Panc1 (cell line): ENCODE measurements around the gene STK32C. TPM values are rescaled to one million over a fixed set of nuclear protein-coding genes. Genes with fewer than 3 reads are reported as not detected.

Experiments
- ATAC-seq: fragments of 200-7000 bp; cut with Tn5 transposase; 2 replicates; pipeline ENCODE4 v1.9.1; 2020; ENCODE audit warnings: mild to moderate bottlenecking, moderate library complexity
- BruUV-seq: library from RNA; stranded (reverse); fragments of 400-500 nt; replicated peaks from 2 replicates; lab custom pipeline; 2021; lab: Mats Ljungman, UMichigan
- CTCF ChIA-PET: fragments of 300-600 bp; sonication (Branson Sonifier 250); formaldehyde crosslinking; loops from one replicate; lab custom pipeline; 2022; ENCODE audit warnings: antibody characterized with exemption; lab: Charles Lee
- POLR2A ChIA-PET: fragments of 300-600 bp; sonication (Branson Sonifier 250); formaldehyde crosslinking; loops from one replicate; lab custom pipeline; 2022; ENCODE audit warnings: antibody characterized with exemption; lab: Charles Lee
- DNase-seq: peaks from one replicate; pipeline ENCODE4 v3.0.0-alpha.2; 2010; ENCODE audit warnings: low read depth, low spot score
- H3K27ac ChIP-seq: 2 replicates; pipeline ENCODE4 v1.5.1; 2011; ENCODE audit warnings: mild to moderate bottlenecking, low read length, inconsistent platforms
- H3K27me3 ChIP-seq: fragments of 200-500 bp; sonication (Bioruptor generic); 2 replicates; pipeline ENCODE4 v1.6.0; 2014; ENCODE audit warnings: low read length, inconsistent platforms; ENCODE audit not compliant: control insufficient read depth, insufficient read depth
- H3K36me3 ChIP-seq: fragments of 200-500 bp; sonication (Bioruptor generic); 2 replicates; pipeline ENCODE4 v1.5.1; 2014; ENCODE audit warnings: inconsistent platforms, mild to moderate bottlenecking, low read length, moderate library complexity; ENCODE audit not compliant: control insufficient read depth, insufficient read depth
- H3K4me1 ChIP-seq: 2 replicates; pipeline ENCODE4 v1.5.1; 2011; ENCODE audit warnings: inconsistent platforms, mild to moderate bottlenecking, low read length, moderate library complexity; ENCODE audit not compliant: control insufficient read depth, insufficient read depth
- H3K4me3 ChIP-seq, 2 experiments: 2 replicates each; pipeline ENCODE4 v1.5.1; 2011 to 2012; ENCODE audit warnings: low read depth in 2 of 2, low read length in 2 of 2, mild to moderate bottlenecking in 2 of 2, inconsistent platforms in 1 of 2, moderate library complexity in 1 of 2
- H3K9me3 ChIP-seq: fragments of 200-500 bp; sonication (Bioruptor generic); 2 replicates; pipeline ENCODE4 v1.5.1; 2014; ENCODE audit warnings: low read depth, mild to moderate bottlenecking, inconsistent platforms, low read length, moderate library complexity; ENCODE audit not compliant: control insufficient read depth, insufficient read depth
- CTCF ChIP-seq: fragments of 450-650 bp; IDR thresholded peaks from 2 replicates; pipeline ENCODE4 v1.5.1; 2017; ENCODE audit warnings: mild to moderate bottlenecking
- POLR2AphosphoS5 ChIP-seq: IDR thresholded peaks from 2 replicates; pipeline ENCODE4 v1.6.1; 2012; ENCODE audit warnings: mild to moderate bottlenecking, low read depth, low read length, moderate library complexity
- REST ChIP-seq, 2 experiments: IDR thresholded peaks; 2 replicates each; pipeline ENCODE4 v1.6.1; 2011 to 2012; ENCODE audit warnings: low read depth in 2 of 2, control low read depth in 1 of 2, low read length in 1 of 2, mild to moderate bottlenecking in 1 of 2, moderate library complexity in 1 of 2; ENCODE audit not compliant: insufficient read depth in 1 of 2
- SIN3A ChIP-seq: IDR thresholded peaks from 2 replicates; pipeline ENCODE4 v1.6.1; 2012; ENCODE audit warnings: low read depth, mild to moderate bottlenecking, low read length, moderate library complexity, borderline replicate concordance; ENCODE audit not compliant: insufficient read depth
- TCF7L2 ChIP-seq: IDR thresholded peaks from 2 replicates; pipeline ENCODE4 v1.6.1; 2011; ENCODE audit warnings: mild to moderate bottlenecking, low read depth, low read length, inconsistent platforms
- in situ Hi-C: cut with HindIII; loops from 2 replicates; pipeline ENCODE4 v1.10.0; 2016; ENCODE audit warnings: low sequenced_read_pairs, low pct_unique_long_range_greater_than_20kb
- intact Hi-C: fragments of 100-400 bp; cut with micrococcal nuclease; formaldehyde crosslinking; loops from one replicate; pipeline ENCODE4 v1.10.0; 2022; ENCODE audit not compliant: unreplicated experiment
- total RNA-seq: library from RNA; stranded (reverse); gene quantifications from one replicate; pipeline ENCODE4 v1.2.1, GENCODE V29; 2021; ENCODE audit not compliant: unreplicated experiment

STK32C gene
- total RNA-seq, 1 experiment from 2014 or later, result 53.7 TPM

- POLR2A ChIA-PET, result no interaction called here
Measured at GRCh38 chr10:132241086-132241485, 66.7 kb downstream of the STK32C start.

GRCh38 chr10:132240581-132240980 lies 67.2 kb downstream of the STK32C start:
- Histone ChIP-seq H3K27me3 (no peaks in the 10 kb centered on the region), H3K9me3 (no peaks in the 10 kb centered on the region), H3K27ac (no peak overlapping the region), H3K4me1 (no peaks in the 10 kb centered on the region), H3K36me3 (no peaks in the 10 kb centered on the region), H3K4me3 (no peak overlapping the region)
- ATAC-seq (no peak), DNase-seq (no peak)
- in situ Hi-C loops, result no loop called here
- no peak for TF ChIP-seq CTCF
- no peak for TF ChIP-seq POLR2AphosphoS5
- TF ChIP-seq TCF7L2, result no peak
- no peak for TF ChIP-seq REST (IDR thresholded peaks at IDR 0.05; ENCODE audit: insufficient read depth in 1 of 2, low read depth in 2 of 2, low read length in 1 of 2)
- no peak for TF ChIP-seq SIN3A
- CTCF ChIA-PET, result no interaction called here
- POLR2A ChIA-PET, result no interaction called here
- intact Hi-C loops, result no loop called here
- BruUV-seq, result no TSS peak

More at GRCh38 chr10:132241086-132241485, 66.7 kb downstream of the STK32C start:
- Histone ChIP-seq H3K4me1 (no peaks in the 10 kb centered on the region), H3K27ac (no peak overlapping the region), H3K36me3 (no peaks in the 10 kb centered on the region), H3K27me3 (no peaks in the 10 kb centered on the region), H3K4me3 (no peak overlapping the region), H3K9me3 (no peaks in the 10 kb centered on the region)
- no TSS peak for BruUV-seq
- intact Hi-C loops, result no loop called here
- CTCF ChIA-PET, result no interaction called here
- no peak for ATAC-seq
- no peak for TF ChIP-seq TCF7L2
- TF ChIP-seq POLR2AphosphoS5, result no peak
- no peak for TF ChIP-seq REST (IDR thresholded peaks at IDR 0.05; ENCODE audit: insufficient read depth in 1 of 2, low read depth in 2 of 2, low read length in 1 of 2)
- DNase-seq, result no peak
- in situ Hi-C loops, result no loop called here
